ENCODE results near the gene TNF.

Gene TNF

DNA sequence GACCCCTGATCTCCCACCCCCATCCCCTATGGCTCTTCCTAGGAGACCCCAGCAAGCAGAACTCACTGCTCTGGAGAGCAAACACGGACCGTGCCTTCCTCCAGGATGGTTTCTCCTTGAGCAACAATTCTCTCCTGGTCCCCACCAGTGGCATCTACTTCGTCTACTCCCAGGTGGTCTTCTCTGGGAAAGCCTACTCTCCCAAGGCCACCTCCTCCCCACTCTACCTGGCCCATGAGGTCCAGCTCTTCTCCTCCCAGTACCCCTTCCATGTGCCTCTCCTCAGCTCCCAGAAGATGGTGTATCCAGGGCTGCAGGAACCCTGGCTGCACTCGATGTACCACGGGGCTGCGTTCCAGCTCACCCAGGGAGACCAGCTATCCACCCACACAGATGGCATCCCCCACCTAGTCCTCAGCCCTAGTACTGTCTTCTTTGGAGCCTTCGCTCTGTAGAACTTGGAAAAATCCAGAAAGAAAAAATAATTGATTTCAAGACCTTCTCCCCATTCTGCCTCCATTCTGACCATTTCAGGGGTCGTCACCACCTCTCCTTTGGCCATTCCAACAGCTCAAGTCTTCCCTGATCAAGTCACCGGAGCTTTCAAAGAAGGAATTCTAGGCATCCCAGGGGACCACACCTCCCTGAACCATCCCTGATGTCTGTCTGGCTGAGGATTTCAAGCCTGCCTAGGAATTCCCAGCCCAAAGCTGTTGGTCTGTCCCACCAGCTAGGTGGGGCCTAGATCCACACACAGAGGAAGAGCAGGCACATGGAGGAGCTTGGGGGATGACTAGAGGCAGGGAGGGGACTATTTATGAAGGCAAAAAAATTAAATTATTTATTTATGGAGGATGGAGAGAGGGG lies 1.9 kb upstream of the TNF start:
- no peak for DNase-seq

- no peak for DNase-seq
Measured at GRCh38 chr6:31574106-31575061, 981 bp upstream of the TNF start.

- no peak for DNase-seq
Measured at GRCh38 chr6:31575952-31576685, 754 bp downstream of the TNF start.

DNA sequence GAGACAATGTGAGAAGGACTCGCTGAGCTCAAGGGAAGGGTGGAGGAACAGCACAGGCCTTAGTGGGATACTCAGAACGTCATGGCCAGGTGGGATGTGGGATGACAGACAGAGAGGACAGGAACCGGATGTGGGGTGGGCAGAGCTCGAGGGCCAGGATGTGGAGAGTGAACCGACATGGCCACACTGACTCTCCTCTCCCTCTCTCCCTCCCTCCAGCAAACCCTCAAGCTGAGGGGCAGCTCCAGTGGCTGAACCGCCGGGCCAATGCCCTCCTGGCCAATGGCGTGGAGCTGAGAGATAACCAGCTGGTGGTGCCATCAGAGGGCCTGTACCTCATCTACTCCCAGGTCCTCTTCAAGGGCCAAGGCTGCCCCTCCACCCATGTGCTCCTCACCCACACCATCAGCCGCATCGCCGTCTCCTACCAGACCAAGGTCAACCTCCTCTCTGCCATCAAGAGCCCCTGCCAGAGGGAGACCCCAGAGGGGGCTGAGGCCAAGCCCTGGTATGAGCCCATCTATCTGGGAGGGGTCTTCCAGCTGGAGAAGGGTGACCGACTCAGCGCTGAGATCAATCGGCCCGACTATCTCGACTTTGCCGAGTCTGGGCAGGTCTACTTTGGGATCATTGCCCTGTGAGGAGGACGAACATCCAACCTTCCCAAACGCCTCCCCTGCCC lies 1.7 kb downstream of the TNF start:
- no peak for DNase-seq

- DNase-seq: no peak
Measured at GRCh38 chr6:31577579-31577966, 2.2 kb downstream of the TNF start.

- no peak for DNase-seq
Measured at GRCh38 chr6:31578184-31579118, 3.1 kb downstream of the TNF start.

DNA sequence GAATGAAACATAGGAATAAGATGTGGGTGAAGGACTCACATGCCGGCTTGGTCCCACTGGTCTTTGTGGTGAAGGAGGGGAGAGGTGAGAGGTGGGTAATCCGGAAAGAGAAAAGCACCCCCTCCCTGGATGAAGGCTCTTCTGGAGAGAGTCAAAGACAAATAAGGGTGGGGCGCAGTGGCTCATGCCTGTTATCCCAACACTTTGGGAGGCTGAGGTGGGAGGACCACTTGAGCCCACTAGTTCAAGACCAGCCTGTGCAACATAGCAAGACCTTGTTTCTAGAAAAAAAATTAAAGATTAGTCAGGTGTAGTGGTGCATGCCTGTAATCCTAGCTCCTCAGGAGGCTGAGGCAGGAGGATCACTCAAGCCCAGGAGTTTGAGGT lies 3.7 kb downstream of the TNF start:
- DNase-seq: no peak

- DNase-seq: no peak
Measured at GRCh38 chr6:31579546-31580437, 4.4 kb downstream of the TNF start.

DNA sequence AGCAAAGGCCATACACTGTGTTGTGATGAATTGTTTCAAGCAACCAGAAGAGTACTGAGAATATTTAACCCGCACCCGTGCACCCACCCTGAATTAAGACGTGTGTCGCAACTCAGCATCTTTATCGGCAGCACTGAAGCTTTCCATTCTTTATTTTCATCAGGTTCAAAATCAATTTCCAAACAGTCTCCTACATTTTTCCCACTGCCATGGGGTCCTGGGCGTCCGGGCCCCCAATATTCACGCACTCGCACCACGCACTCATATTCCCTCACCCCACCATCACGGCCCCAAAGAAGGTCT lies 5.0 kb downstream of the TNF start:
- no peak for DNase-seq

- no peak for DNase-seq
Measured at GRCh38 chr6:31580807-31581433, 5.6 kb downstream of the TNF start.

DNA sequence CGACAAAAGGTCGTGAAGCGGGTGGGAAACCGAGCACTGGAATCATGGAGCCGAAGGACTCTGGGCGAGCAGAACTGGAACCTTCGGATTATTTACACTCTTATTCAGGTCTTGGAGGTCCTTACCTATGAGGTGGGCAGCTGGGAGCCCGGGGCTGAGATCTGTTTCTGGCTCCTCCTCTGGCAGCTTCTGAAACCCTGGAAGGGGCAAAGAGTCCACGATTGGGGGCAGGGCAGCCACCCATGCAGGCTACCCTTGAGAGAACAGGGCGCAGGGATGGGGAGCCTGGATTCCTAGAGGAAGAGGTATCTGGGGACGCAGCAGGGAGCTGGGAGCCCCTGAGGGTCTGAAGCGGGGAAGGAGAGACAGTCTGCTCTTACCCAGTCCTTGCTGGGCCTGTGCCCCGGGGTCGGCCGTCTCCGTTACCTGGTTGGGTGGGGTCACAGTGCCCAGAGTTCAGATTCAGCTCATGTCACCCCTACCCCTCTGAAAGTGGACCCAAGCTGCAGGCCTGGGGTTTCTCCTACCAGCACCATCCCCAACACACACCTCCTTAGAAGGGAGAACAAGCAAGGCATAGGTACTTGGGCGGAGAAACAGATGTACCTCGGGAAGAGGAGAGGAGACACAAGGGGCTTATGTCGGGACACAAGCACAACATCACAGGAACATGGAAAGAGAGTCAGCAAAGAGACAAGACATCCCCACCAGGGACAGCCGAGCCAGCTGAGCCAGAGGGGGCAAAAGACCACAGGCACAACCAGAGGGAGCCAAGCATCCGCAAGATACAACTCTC lies 6.3 kb downstream of the TNF start:
- no peak for DNase-seq

DNA sequence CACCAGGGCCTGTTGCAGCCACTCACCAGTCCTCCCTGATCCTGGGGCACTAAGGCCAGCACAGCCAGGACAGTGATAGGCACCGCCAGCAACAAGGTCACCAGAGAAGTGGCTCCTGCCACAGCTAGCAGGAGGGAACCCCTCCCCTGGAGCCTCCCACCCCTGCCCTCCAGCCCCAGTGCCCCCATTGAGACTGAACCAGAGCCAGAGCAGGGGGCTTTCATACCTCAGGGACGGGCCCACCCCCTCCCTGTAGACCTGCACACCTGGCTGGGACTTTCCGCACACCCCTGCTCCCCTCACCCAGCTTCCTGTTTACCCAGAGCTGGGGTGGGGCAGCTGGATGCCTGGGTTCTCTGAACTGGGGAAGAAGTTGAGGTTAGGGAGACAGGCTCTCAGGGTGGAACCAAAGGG lies 6.9 kb downstream of the TNF start, which contains the start of gene LTB:
TSS of gene LTB (minus strand) at position 195 of the 414 bp plus-strand sequence. CDS start at position 188, 7 bp downstream.
- DNase-seq: no peak

- no peak for DNase-seq
Measured at GRCh38 chr6:31585491-31585890, 10.1 kb downstream of the TNF start.

DNA sequence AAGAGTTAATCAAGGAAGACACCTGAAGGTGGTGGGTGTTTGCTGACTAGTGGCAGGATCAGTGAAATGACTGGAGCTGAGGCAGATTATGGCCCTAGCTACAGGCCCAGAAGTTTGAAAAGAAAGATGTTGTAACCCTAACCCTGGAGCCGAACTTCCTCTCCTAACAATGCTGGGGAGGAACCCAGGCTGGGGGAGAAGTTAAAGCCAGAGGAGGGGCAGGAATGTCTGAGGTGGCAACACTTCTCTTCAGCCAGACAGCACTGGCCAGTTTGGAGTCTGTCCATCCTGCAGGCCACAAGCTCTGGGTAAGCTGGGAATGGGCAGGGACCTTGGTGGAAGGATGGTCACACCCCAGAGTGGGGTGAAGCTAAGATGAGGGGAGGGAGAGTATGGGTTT lies 10.6 kb downstream of the TNF start, which contains the start of gene LST1:
TSS of gene LST1 (plus strand) at position 270 of the 400 bp plus-strand sequence. CDS start 1,023 bp downstream, outside the sequence.
- DNase-seq: no peak

DNA sequence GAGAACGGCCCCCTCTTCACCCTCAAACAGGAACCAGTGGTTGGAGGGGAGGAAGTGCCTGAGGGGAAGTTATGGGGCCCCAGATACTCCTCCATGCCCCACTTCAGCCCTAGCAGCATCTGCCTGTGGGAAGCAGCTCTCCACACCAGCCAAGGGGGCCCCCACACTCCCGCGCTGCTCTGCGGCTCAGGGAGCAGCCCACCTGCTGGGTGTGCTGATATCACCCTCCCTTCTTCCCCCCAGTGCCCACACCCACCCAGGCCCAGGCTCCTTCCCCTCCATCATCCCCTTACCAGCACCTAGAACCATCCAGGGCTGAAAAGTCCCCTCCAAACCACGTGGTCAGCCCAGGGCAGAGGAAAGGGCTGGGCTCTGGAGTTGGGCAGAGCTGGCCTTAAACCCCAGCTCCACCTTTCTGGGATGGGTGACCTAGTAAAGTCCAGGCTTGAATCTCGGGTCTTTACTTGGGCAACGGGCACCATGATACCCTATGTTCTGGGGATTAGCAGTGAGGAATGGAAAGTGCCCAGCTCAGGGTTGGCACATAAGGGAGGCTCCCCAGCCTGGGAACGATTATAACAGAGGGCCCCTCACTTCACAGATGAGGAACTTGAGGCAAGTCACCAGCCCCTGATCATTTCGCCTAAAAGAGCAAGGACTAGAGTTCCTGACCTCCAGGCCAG lies 11.4 kb downstream of the TNF start:
- no peak for DNase-seq

DNA sequence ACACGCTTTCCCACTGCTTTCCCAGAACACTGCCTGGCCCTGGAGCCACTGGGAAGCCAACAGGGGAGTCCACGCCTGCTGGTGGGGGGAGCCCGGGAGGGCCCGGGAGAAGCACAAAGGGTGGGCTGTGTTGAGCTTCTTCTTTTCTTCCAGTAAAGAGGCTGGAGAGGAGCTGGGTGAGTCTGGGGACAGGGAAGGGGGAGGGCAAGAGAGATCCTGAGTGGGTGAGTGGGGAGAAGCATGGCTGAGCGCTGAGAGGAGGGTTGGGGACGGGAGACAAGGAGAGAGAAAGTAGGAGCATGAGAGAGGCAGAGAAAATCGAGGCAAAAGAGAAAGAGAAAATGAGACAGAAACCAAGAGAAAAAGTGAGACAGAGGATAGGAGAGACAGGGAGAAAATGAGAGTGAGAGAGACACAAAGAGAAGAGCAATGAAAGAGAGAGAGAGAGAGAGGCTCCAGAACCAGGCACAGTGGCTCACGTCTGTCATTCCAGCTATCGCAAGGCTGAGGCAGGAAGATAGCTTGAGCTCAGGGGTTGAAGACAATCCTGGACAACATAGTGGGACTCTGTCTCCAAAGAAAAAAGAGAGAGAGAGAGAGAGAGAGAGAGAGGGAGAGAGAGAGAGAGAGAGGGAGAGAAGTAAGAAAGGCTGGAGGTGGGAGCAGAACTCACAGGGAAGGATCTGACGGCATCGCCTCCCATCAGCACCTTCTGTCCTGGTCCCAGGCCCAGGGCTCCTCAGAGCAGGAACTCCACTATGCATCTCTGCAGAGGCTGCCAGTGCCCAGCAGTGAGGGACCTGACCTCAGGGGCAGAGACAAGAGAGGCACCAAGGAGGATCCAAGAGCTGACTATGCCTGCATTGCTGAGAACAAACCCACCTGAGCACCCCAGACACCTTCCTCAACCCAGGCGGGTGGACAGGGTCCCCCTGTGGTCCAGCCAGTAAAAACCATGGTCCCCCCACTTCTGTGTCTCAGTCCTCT lies 12.7 kb downstream of the TNF start:
- no peak for DNase-seq
